ENCODE data around the gene RAMAC. TPM values are rescaled to one million over a fixed set of nuclear protein-coding genes. Genes with fewer than 3 reads are reported as not detected.

RAMAC gene
- polyA plus RNA-seq, 1 of the 3 experiments (the other 2 are of a cell fraction), result 25.9 TPM

DNA sequence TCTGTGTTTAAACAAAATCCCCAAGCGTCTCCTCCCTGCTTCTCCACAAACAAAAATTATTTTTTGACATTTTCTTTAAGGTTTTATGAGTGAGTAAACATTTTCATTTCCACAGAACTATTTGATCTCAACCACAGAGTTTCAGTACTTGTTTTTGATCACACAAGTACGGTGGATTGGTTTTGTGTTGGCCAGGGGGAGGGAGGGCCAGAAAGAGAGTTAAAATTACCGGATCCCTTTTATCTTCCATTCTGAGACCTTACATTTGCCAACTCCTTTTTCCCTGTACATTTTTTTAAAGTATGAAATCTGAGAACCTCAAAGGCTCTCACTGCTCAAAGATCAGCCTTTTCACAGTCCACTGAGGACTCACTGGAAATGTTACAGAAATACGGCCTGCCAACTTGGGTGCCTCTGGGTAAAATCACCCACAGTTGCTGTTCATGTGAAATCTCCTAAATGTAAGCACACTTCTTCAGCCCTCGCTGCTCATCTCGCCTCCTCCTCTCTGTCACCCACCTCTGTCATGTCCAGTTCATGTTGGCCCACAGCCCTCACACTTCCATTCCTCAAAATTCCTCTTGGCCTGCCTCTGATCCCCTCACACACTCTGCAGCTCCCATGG, 35.2 kb upstream of the RAMAC start:
- POLR2A ChIA-PET, result no interaction called here
- 91% methylated on average over 6 of the region's 6 CpGs for WGBS (ENCODE audit: low lambda C conversion rate)
- Histone ChIP-seq H3K4me2 (no peak overlapping the region), H3K9me3 (no peaks in the 10 kb centered on the region), H3K4me1 (ENCODE audit: control insufficient read depth in 1 of 2, insufficient read depth in 2 of 2, low read depth in 1 of 2, low read length in 1 of 2) (peaks cover 0 to 5% of the 10 kb centered on the region in 2 experiments; a peak in 1 of 4 replicates), H3K27ac (ENCODE audit: low read depth in 2 of 2, low read length in 1 of 2) (no peak overlapping the region), H3K4me3 (ENCODE audit: low read depth in 2 of 2, low read length in 1 of 2) (no peak overlapping the region), H4K20me1 (ENCODE audit: insufficient read depth) (no peaks in the 10 kb centered on the region), H2AFZ (ENCODE audit: low read depth) (no peak overlapping the region), H3K79me2 (ENCODE audit: insufficient read depth) (no peaks in the 10 kb centered on the region), H3F3A (replicated peaks; ENCODE audit: insufficient read depth) (no peaks in the 10 kb centered on the region), H3K27me3 (ENCODE audit: insufficient read depth) (no peaks in the 10 kb centered on the region), H3K9me2 (no peaks in the 10 kb centered on the region), H3K9ac (no peak overlapping the region), H3K36me3 (replicated peaks in 1 of 2; ENCODE audit: control insufficient read depth in 1 of 2, insufficient read depth in 2 of 2, low read length in 1 of 2) (no peaks in the 10 kb centered on the region)
- TF ChIP-seq YY1 (IDR thresholded peaks at IDR 0.05; ENCODE audit: low read depth) (no peak), TAF1 (IDR thresholded peaks at IDR 0.05; ENCODE audit: borderline replicate concordance, low read depth, low read length) (no peak), NRF1 (IDR thresholded peaks at IDR 0.05; ENCODE audit: low read depth, low read length) (no peak), FOSL2 (IDR thresholded peaks at IDR 0.05; ENCODE audit: borderline replicate concordance, low read depth) (no peak), ELF1 (IDR thresholded peaks at IDR 0.05) (no peak), CHD2 (IDR thresholded peaks at IDR 0.05; ENCODE audit: low read length, partially characterized antibody) (no peak), GABPA (IDR thresholded peaks at IDR 0.05; ENCODE audit: low read depth) (no peak), GATA2 (CRISPR knock-in tag; IDR thresholded peaks at IDR 0.05) (no peak), SIN3A (IDR thresholded peaks at IDR 0.05; ENCODE audit: borderline replicate concordance, low read depth, low read length) (no peak), TEAD4 (IDR thresholded peaks at IDR 0.05; ENCODE audit: borderline replicate concordance, insufficient read depth) (no peak)
- TF ChIP-seq, protein P1, sequence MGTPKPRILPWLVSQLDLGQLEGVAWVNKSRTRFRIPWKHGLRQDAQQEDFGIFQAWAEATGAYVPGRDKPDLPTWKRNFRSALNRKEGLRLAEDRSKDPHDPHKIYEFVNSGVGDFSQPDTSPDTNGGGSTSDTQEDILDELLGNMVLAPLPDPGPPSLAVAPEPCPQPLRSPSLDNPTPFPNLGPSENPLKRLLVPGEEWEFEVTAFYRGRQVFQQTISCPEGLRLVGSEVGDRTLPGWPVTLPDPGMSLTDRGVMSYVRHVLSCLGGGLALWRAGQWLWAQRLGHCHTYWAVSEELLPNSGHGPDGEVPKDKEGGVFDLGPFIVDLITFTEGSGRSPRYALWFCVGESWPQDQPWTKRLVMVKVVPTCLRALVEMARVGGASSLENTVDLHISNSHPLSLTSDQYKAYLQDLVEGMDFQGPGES (IDR thresholded peaks at IDR 0.05; ENCODE audit: low read depth, low read length), result no peak
- DNase-seq, result no peak
- CTCF ChIA-PET, result no interaction called here

DNA sequence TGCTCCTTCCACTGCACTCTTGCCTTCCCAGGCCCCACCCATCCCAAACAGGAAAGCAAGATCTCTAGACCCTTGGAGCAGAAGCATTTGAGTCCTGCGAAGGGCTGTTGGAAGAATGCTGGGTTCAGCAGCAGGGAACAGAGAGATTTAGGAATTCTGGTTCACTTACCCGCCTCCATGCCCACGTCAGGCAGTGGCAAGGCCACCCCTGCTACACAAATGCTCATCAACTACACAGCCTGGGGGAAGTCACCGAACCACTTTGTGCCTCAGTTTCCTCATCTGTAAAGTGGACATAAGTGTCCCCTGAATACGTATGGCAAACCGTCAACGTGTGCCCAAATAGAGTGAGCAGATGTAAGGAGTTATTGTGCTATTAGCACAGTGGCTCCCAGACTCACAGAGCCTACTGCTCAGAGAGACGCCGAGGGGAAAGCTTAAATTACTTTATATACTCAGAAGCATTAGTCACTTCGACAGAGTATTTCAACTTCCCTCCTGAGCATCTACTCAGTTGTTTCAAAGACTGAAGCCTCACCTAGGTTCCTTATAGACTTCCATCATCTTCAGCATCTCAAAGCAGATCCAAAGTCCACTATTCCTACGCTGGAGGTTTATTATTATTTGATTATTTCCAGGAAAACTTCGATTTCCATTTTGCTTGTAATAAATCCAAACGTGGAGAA, 34.4 kb upstream of the RAMAC start:
- WGBS (ENCODE audit: low lambda C conversion rate), result 73% methylated on average over 13 of the region's 13 CpGs
- peak overlapping the region; percentile 83 for H3K4me2 ChIP-seq
- H4K20me1 ChIP-seq (ENCODE audit: insufficient read depth), result no peaks in the 10 kb centered on the region
- H3K9me2 ChIP-seq, result no peaks in the 10 kb centered on the region
- peak; percentile 33 for DNase-seq
- H3K4me1 ChIP-seq (ENCODE audit: control insufficient read depth in 1 of 2, insufficient read depth in 2 of 2, low read depth in 1 of 2, low read length in 1 of 2), result peaks cover 0 to 5% of the 10 kb centered on the region in 2 experiments; a peak in 1 of 4 replicates
- no peaks in the 10 kb centered on the region for H3K9me3 ChIP-seq
- POLR2A ChIA-PET, result no interaction called here
- H3K27me3 ChIP-seq (ENCODE audit: insufficient read depth), result no peaks in the 10 kb centered on the region
- no peak overlapping the region for H2AFZ ChIP-seq (ENCODE audit: low read depth)
- CTCF ChIA-PET, result no interaction called here
- H3K4me3 ChIP-seq (ENCODE audit: low read depth in 2 of 2, low read length in 1 of 2), result peak overlapping the region; percentile 59 to 67
- no peaks in the 10 kb centered on the region for H3F3A ChIP-seq (replicated peaks; ENCODE audit: insufficient read depth)
- H3K27ac ChIP-seq (ENCODE audit: low read depth in 2 of 2, low read length in 1 of 2), result no peak overlapping the region
- no peaks in the 10 kb centered on the region for H3K36me3 ChIP-seq (replicated peaks in 1 of 2; ENCODE audit: control insufficient read depth in 1 of 2, insufficient read depth in 2 of 2, low read length in 1 of 2)
- H3K9ac ChIP-seq, result peak overlapping the region; percentile 9; the same call in 1 of the 2 replicates
- no peaks in the 10 kb centered on the region for H3K79me2 ChIP-seq (ENCODE audit: insufficient read depth)
- TF ChIP-seq SMC3 (IDR thresholded peaks at IDR 0.05; ENCODE audit: low read depth, low read length) (no peak), EZH2phosphoT487 (IDR thresholded peaks at IDR 0.05; ENCODE audit: borderline replicate concordance, low read depth) (no peak), EP300 (IDR thresholded peaks at IDR 0.05; ENCODE audit: borderline replicate concordance in 1 of 2, low read depth in 1 of 2, low read length in 1 of 2) (no peak), MXI1 (IDR thresholded peaks at IDR 0.05; ENCODE audit: low read depth, low read length) (no peak), RXRA (IDR thresholded peaks at IDR 0.05; ENCODE audit: borderline replicate concordance, low read depth) (no peak), TCF12 (IDR thresholded peaks at IDR 0.05) (no peak), FOXM1 (IDR thresholded peaks at IDR 0.05; ENCODE audit: low read depth) (no peak), NFIC (IDR thresholded peaks at IDR 0.05; ENCODE audit: borderline replicate concordance) (no peak)
- TF ChIP-seq, protein P2, sequence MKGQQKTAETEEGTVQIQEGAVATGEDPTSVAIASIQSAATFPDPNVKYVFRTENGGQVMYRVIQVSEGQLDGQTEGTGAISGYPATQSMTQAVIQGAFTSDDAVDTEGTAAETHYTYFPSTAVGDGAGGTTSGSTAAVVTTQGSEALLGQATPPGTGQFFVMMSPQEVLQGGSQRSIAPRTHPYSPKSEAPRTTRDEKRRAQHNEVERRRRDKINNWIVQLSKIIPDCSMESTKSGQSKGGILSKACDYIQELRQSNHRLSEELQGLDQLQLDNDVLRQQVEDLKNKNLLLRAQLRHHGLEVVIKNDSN (IDR thresholded peaks at IDR 0.05; ENCODE audit: borderline replicate concordance, low read depth), result no peak
- TF ChIP-seq, protein P1 (IDR thresholded peaks at IDR 0.05; ENCODE audit: low read depth, low read length), result no peak
- TF ChIP-seq, protein P3, sequence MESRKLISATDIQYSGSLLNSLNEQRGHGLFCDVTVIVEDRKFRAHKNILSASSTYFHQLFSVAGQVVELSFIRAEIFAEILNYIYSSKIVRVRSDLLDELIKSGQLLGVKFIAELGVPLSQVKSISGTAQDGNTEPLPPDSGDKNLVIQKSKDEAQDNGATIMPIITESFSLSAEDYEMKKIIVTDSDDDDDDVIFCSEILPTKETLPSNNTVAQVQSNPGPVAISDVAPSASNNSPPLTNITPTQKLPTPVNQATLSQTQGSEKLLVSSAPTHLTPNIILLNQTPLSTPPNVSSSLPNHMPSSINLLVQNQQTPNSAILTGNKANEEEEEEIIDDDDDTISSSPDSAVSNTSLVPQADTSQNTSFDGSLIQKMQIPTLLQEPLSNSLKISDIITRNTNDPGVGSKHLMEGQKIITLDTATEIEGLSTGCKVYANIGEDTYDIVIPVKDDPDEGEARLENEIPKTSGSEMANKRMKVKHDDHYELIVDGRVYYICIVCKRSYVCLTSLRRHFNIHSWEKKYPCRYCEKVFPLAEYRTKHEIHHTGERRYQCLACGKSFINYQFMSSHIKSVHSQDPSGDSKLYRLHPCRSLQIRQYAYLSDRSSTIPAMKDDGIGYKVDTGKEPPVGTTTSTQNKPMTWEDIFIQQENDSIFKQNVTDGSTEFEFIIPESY (IDR thresholded peaks at IDR 0.05; ENCODE audit: borderline replicate concordance, low read depth), result no peak
- TF ChIP-seq, protein P4, sequence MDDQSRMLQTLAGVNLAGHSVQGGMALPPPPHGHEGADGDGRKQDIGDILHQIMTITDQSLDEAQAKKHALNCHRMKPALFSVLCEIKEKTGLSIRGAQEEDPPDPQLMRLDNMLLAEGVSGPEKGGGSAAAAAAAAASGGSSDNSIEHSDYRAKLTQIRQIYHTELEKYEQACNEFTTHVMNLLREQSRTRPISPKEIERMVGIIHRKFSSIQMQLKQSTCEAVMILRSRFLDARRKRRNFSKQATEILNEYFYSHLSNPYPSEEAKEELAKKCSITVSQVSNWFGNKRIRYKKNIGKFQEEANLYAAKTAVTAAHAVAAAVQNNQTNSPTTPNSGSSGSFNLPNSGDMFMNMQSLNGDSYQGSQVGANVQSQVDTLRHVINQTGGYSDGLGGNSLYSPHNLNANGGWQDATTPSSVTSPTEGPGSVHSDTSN (IDR thresholded peaks at IDR 0.05), result no peak

Data from SK-N-SH (cell line).